ENCODE data around the gene KCNAB1. TPM values are rescaled to one million over a fixed set of nuclear protein-coding genes. Genes with fewer than 3 reads are reported as not detected.

The KCNAB1 gene
- total RNA-seq, 1 donor from 2014 or later, result 0.79 TPM

DNA sequence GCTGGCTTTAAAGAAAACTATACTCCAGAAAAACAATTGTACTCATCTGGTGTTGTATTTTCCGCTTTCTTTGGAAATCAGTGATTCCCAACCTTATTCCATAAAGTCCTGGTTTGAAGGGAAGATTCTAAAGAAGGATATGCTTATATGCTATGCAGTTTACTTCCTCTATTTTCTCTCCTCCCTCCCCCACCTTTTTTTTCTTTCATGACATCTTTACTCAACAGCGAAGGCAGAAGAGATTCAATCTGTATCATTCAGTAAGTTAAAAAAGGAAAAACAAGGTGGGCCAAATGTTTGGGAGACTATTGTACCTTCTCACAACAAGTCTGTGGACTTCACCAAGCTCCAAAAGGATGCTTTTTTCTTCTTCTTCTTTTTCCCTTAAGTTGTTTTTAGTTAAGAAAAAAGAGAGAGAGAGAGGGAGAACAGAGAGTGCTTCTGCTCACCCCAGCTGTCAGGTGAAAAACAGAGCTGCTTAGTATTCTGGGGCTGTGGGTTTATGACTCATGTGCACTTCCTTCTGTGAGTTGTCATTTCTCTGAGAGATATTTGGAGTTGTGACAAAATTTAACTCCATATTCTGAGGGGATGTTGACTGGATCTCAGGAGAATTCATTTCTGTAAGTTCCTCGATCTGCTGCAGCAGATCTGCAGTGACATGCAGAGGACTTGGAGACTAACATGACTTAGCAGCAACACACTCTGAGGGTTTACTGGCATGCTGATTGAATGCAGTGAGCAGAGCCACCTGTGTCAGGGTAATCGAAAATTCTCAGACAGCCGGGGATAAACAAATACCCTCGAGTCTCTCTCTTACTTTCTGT lies 363.8 kb downstream of the KCNAB1 start:
- no peak for TF ChIP-seq CTCF (conservative IDR thresholded peaks at IDR 0.05)
- Mint-ChIP-seq H3K27me3 (ENCODE audit: low read depth) (no peaks in the 10 kb centered on the region), H3K36me3 (ENCODE audit: low read depth) (no peaks in the 10 kb centered on the region), H3K4me3 (no peak overlapping the region), H3K9me3 (no peaks in the 10 kb centered on the region), H3K4me1 (no peaks in the 10 kb centered on the region), H3K27ac (ENCODE audit: unreplicated experiment) (no peak overlapping the region)
- no peak for DNase-seq (ENCODE audit: low read depth, low spot score)

DNA sequence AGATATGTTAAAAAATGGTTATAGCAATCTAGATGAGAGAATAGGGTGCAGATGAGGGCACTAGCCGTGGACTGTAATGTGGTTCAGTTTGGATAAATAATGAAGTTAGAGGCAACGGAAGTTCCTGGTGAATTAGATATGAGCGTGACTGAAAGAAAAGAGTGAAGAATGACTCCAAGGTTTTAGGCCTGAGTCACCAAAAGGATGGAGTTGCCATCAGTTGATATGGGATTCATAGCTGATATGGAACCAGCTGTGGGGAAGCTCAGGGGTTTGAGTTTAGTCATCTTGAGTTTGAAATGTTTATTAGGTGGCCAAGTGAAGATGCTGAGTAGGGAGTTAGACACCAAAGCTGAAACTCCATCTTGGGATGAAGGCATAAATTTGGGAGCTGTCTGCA lies 368.4 kb downstream of the KCNAB1 start:
- no peaks in the 10 kb centered on the region for H3K4me1 Mint-ChIP-seq
- no peak for TF ChIP-seq CTCF (conservative IDR thresholded peaks at IDR 0.05)
- H3K36me3 Mint-ChIP-seq (ENCODE audit: low read depth), result no peaks in the 10 kb centered on the region
- H3K27ac Mint-ChIP-seq (ENCODE audit: unreplicated experiment), result no peak overlapping the region
- DNase-seq (ENCODE audit: low read depth, low spot score), result no peak
- no peaks in the 10 kb centered on the region for H3K9me3 Mint-ChIP-seq
- no peak overlapping the region for H3K4me3 Mint-ChIP-seq
- no peaks in the 10 kb centered on the region for H3K27me3 Mint-ChIP-seq (ENCODE audit: low read depth)

DNA sequence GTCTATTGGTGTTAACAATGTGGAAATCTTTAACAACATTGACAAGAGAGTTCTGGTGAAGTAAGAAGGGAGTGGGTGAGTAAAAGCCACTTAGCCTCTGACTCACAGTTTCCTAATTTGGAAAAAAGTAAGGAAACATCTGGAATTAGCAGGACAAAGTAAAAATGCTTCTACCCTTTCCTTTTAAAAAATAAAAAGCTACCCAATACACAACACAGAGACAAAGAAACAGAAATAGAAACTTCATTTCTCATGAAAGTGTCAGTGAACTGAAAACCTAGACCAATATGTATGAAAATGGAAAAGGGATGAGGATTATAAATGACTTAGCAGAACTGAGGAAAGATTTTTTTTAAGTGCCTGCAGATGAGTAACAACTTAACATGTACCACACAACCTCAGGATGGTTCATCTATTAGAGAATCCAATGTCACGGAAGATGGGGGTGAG lies 369.1 kb downstream of the KCNAB1 start:
- no peaks in the 10 kb centered on the region for H3K27me3 Mint-ChIP-seq (ENCODE audit: low read depth)
- H3K4me3 Mint-ChIP-seq, result no peak overlapping the region
- H3K27ac Mint-ChIP-seq (ENCODE audit: unreplicated experiment), result no peak overlapping the region
- no peak for DNase-seq (ENCODE audit: low read depth, low spot score)
- TF ChIP-seq CTCF (conservative IDR thresholded peaks at IDR 0.05), result no peak
- no peaks in the 10 kb centered on the region for H3K9me3 Mint-ChIP-seq
- H3K4me1 Mint-ChIP-seq, result no peaks in the 10 kb centered on the region
- H3K36me3 Mint-ChIP-seq (ENCODE audit: low read depth), result no peaks in the 10 kb centered on the region

GRCh38 chr3:156491192-156491591 lies 370.8 kb downstream of the KCNAB1 start:
- H3K27me3 Mint-ChIP-seq (ENCODE audit: low read depth), result no peaks in the 10 kb centered on the region
- H3K9me3 Mint-ChIP-seq, result no peaks in the 10 kb centered on the region
- H3K27ac Mint-ChIP-seq (ENCODE audit: unreplicated experiment), result no peak overlapping the region
- no peak for DNase-seq (ENCODE audit: low read depth, low spot score)
- H3K4me3 Mint-ChIP-seq, result no peak overlapping the region
- no peak for TF ChIP-seq CTCF (conservative IDR thresholded peaks at IDR 0.05)
- no peaks in the 10 kb centered on the region for H3K36me3 Mint-ChIP-seq (ENCODE audit: low read depth)
- H3K4me1 Mint-ChIP-seq, result no peaks in the 10 kb centered on the region

GRCh38 chr3:156492801-156493261 lies 372.5 kb downstream of the KCNAB1 start:
- H3K36me3 Mint-ChIP-seq (ENCODE audit: low read depth), result no peaks in the 10 kb centered on the region
- DNase-seq (ENCODE audit: low read depth, low spot score), result no peak
- no peak for TF ChIP-seq CTCF (conservative IDR thresholded peaks at IDR 0.05)
- no peaks in the 10 kb centered on the region for H3K4me1 Mint-ChIP-seq
- no peak overlapping the region for H3K27ac Mint-ChIP-seq (ENCODE audit: unreplicated experiment)
- H3K4me3 Mint-ChIP-seq, result no peak overlapping the region
- H3K9me3 Mint-ChIP-seq, result peaks cover under 1% of the 10 kb centered on the region
- no peaks in the 10 kb centered on the region for H3K27me3 Mint-ChIP-seq (ENCODE audit: low read depth)

Data from neural crest cell (in vitro differentiated cells).